BE2C (cell line): Measurements from ENCODE around the gene DNMT3A.

Experiments
- DNase-seq: peaks from one replicate; pipeline ENCODE4 v3.0.0-alpha.2; 2020
- H3K27me3 ChIP-seq: fragments of 250-450 bp; sonication (Bioruptor Pico); 2 replicates; pipeline ENCODE4 v1.5.1; 2020; ENCODE audit warnings: mild to moderate bottlenecking
- H3K36me3 ChIP-seq: fragments of 250-450 bp; sonication (Bioruptor Pico); 2 replicates; pipeline ENCODE4 v1.5.1; 2020; ENCODE audit warnings: mild to moderate bottlenecking
- H3K4me1 ChIP-seq: fragments of 250-450 bp; sonication (Bioruptor Pico); 2 replicates; pipeline ENCODE4 v1.5.1; 2020
- H3K4me3 ChIP-seq: 2 replicates; pipeline ENCODE4 v1.5.1; 2011; ENCODE audit warnings: low read depth, low read length
- H3K9me3 ChIP-seq: fragments of 250-450 bp; sonication (Bioruptor Pico); 2 replicates; pipeline ENCODE4 v1.5.1; 2020
- TF ChIP-seq, protein P1 (sequence below): IDR thresholded peaks from 2 replicates; pipeline ENCODE4 v1.5.1; 2012; ENCODE audit warnings: mild to moderate bottlenecking, low read depth, low read length

DNMT3A gene

DNA sequence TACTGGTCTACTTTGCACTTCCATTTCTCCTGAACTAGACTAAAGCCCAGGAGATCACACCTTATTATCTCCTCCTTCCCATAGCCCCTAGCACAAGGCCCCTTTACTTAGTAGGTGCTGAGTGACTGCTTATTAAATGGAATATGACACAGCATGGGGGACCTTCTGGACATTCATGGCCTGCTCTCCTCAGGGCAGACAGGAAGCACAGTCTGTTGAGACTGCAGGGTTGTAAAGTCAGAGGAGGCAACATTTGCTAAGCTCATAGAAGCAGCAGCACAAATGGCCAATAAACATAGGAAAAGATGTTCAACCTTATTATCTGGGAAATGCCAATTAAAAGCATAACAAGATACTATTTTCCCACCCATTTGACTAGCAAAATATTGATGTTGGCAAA lies 75.3 kb downstream of the DNMT3A start:
- Histone ChIP-seq H3K4me1 (0 out of 2 replicates have a peak, but pooled peaks cover 4% of the 10 kb centered on the region), H3K9me3 (no peaks in the 10 kb centered on the region), H3K36me3 (peaks cover 6% of the 10 kb centered on the region), H3K27me3 (no peaks in the 10 kb centered on the region), H3K4me3 (no peak overlapping the region)
- TF ChIP-seq, protein P1, sequence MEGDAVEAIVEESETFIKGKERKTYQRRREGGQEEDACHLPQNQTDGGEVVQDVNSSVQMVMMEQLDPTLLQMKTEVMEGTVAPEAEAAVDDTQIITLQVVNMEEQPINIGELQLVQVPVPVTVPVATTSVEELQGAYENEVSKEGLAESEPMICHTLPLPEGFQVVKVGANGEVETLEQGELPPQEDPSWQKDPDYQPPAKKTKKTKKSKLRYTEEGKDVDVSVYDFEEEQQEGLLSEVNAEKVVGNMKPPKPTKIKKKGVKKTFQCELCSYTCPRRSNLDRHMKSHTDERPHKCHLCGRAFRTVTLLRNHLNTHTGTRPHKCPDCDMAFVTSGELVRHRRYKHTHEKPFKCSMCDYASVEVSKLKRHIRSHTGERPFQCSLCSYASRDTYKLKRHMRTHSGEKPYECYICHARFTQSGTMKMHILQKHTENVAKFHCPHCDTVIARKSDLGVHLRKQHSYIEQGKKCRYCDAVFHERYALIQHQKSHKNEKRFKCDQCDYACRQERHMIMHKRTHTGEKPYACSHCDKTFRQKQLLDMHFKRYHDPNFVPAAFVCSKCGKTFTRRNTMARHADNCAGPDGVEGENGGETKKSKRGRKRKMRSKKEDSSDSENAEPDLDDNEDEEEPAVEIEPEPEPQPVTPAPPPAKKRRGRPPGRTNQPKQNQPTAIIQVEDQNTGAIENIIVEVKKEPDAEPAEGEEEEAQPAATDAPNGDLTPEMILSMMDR: no peak
- DNase-seq: no peak

DNA sequence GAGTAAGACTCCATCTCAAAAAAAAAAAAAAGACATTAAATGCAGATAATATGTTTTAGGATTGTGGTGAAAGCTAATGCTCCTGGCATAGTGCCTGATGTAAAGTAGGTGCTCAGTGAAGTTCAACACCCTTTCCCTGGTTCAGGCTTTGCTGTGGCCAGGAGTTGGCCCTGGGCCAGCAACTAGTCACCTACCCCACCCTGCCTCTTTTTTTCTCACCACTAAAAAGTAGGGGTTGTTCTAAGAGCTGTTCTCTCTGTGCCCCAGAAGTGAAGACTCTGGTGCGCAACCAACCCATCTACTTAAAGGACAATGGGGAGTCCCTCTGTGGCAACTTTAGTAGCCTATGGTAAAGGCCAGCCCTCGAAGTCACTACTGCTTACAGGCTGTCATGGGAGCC lies 75.9 kb downstream of the DNMT3A start:
- Histone ChIP-seq H3K27me3 (no peaks in the 10 kb centered on the region), H3K9me3 (no peaks in the 10 kb centered on the region), H3K4me1 (0 out of 2 replicates have a peak, but pooled peaks cover 4% of the 10 kb centered on the region), H3K4me3 (no peak overlapping the region), H3K36me3 (peaks cover 6% of the 10 kb centered on the region)
- DNase-seq: no peak
- TF ChIP-seq, protein P1: no peak

DNA sequence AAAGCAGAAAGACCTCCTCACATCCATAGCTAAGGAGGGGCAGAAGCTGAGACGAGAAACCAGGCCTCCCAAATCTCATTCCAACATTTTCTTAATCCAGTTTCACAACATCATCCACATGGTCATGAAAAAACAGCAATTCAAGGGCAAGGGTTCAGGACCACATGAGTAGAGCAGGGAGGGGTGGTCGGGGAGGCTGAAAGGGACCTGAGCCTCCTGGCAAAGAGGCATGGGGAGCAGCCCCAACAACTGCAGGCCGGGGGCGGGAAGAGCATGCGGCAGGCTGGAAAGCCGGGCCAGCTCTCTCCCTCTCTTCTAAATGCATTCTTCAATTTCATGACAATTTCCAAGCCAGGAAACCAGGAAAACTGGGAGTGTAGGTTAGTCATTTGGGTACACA lies 76.7 kb downstream of the DNMT3A start:
- Histone ChIP-seq H3K36me3 (peaks cover 6% of the 10 kb centered on the region), H3K4me3 (no peak overlapping the region), H3K4me1 (0 out of 2 replicates have a peak, but pooled peaks cover 4% of the 10 kb centered on the region), H3K27me3 (no peaks in the 10 kb centered on the region), H3K9me3 (no peaks in the 10 kb centered on the region)
- DNase-seq: no peak
- TF ChIP-seq, protein P1: no peak

GRCh38 chr2:25262288-25262687 lies 79.4 kb downstream of the DNMT3A start:
- TF ChIP-seq, protein P1: no peak
- no peak for DNase-seq
- H3K36me3 ChIP-seq: peaks cover 5% of the 10 kb centered on the region; the same call in 1 of the 2 replicates
- no peaks in the 10 kb centered on the region for H3K9me3 ChIP-seq
- peaks cover 21% of the 10 kb centered on the region for H3K4me1 ChIP-seq
- H3K27me3 ChIP-seq: no peaks in the 10 kb centered on the region
- H3K4me3 ChIP-seq: no peak overlapping the region

GRCh38 chr2:25259737-25260124 lies 82.0 kb downstream of the DNMT3A start:
- TF ChIP-seq, protein P1: no peak
- no peak for DNase-seq
- H3K4me3 ChIP-seq: no peak overlapping the region

GRCh38 chr2:25258847-25259736 lies 82.6 kb downstream of the DNMT3A start:
- Histone ChIP-seq H3K4me3 (no peak overlapping the region), H3K9me3 (no peaks in the 10 kb centered on the region), H3K36me3 (peaks cover 9% of the 10 kb centered on the region; the same call in 1 of the 2 replicates), H3K4me1 (peaks cover 31% of the 10 kb centered on the region), H3K27me3 (no peaks in the 10 kb centered on the region)
- TF ChIP-seq, protein P1: no peak
- DNase-seq: no peak

More at GRCh38 chr2:25259737-25260124, 82.0 kb downstream of the DNMT3A start:
- H3K9me3 ChIP-seq: no peaks in the 10 kb centered on the region
- H3K36me3 ChIP-seq: peaks cover 9% of the 10 kb centered on the region; the same call in 1 of the 2 replicates
- H3K27me3 ChIP-seq: no peaks in the 10 kb centered on the region
- peaks cover 31% of the 10 kb centered on the region for H3K4me1 ChIP-seq
